Activated CD4-positive, alpha-beta memory T cell treated with anti-CD3 and anti-CD28 coated beads for 36 hours (primary cell): ENCODE data around the gene SPRR2D. TPM values are rescaled to one million over a fixed set of nuclear protein-coding genes. Genes with fewer than 3 reads are reported as not detected.
"Not testable (repeated sequence)": the region's sequence is repeated elsewhere in the genome, so short reads cannot be mapped to it uniquely, and the experiment has no call there.

Experiments
- CTCF ChIA-PET: fragments of 350-600 bp; sonication (Branson Sonifier 250); formaldehyde crosslinking; loops from one replicate; lab custom pipeline; 2021; ENCODE audit warnings: antibody characterized with exemption, inconsistent platforms; lab: Charles Lee
- POLR2A ChIA-PET: fragments of 350-600 bp; sonication (Branson Sonifier 250); formaldehyde crosslinking; loops from one replicate; lab custom pipeline; 2021; ENCODE audit warnings: antibody characterized with exemption; lab: Charles Lee
- DNase-seq: peaks from one replicate; pipeline ENCODE4 v3.0.0-alpha.2; 2020
- H3K27ac Mint-ChIP-seq: one replicate; pipeline ENCODE4 v1.8.0; 2021; ENCODE audit warnings: mixed read lengths
- H3K27me3 Mint-ChIP-seq: one replicate; pipeline ENCODE4 v1.8.0; 2021; ENCODE audit warnings: mixed read lengths
- H3K36me3 Mint-ChIP-seq: one replicate; pipeline ENCODE4 v1.8.0; 2021; ENCODE audit warnings: mixed read lengths
- H3K4me1 Mint-ChIP-seq: one replicate; pipeline ENCODE4 v1.8.0; 2021; ENCODE audit warnings: low read depth, mixed read lengths
- H3K4me3 Mint-ChIP-seq: one replicate; pipeline ENCODE4 v1.8.0; 2021; ENCODE audit warnings: mild to moderate bottlenecking, mixed read lengths
- H3K9me3 Mint-ChIP-seq: one replicate; pipeline ENCODE4 v1.8.0; 2021; ENCODE audit warnings: mixed read lengths
- intact Hi-C: fragments of 100-400 bp; cut with micrococcal nuclease; formaldehyde crosslinking; loops from one replicate; pipeline ENCODE4 v1.15.1; 2023
- total RNA-seq, 2 experiments: library from RNA; stranded (reverse); gene quantifications; one replicate each; pipeline ENCODE4 v1.2.3, GENCODE V29; 2021

Gene SPRR2D
- total RNA-seq, 2 experiments from 2014 or later = not detected

DNA sequence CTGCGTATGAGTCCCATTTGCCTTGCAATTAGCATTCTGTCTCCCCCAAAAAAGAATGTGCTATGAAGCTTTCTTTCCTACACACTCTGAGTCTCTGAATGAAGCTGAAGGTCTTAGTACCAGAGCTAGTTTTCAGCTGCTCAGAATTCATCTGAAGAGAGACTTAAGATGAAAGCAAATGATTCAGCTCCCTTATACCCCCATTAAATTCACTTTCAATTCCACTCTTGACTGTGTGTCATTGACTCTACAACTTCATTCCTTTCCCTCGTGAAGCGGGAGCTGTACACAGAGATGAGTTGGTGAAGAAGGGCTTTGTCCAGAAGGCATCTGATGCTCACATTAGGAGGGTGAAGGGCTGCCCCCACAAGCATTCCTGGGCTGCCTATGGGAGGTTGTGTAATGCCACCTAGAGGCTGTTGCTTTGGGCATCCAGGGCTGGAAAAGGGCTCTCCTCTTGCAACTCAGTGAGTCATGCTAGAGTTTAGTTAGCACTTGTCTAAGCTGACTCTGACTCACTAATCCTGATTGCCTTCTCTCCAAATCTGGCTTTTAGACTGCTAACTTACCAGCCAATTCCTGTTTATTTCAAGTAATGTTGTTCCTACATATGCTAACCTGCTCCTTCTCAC lies 8.1 kb downstream of the SPRR2D start:
- no peak overlapping the region for H3K27ac Mint-ChIP-seq
- no peak overlapping the region for H3K4me3 Mint-ChIP-seq
- intact Hi-C loops = no loop called here
- peak; percentile 12 for DNase-seq
- CTCF ChIA-PET = no interaction called here
- no peaks in the 10 kb centered on the region for H3K4me1 Mint-ChIP-seq
- no peaks in the 10 kb centered on the region for H3K9me3 Mint-ChIP-seq
- H3K27me3 Mint-ChIP-seq = peaks cover 12% of the 10 kb centered on the region
- POLR2A ChIA-PET = no interaction called here
- no peaks in the 10 kb centered on the region for H3K36me3 Mint-ChIP-seq

GRCh38 chr1:153032073-153032472 lies 8.8 kb downstream of the SPRR2D start:
- Mint-ChIP-seq H3K27me3 (peaks cover 10% of the 10 kb centered on the region), H3K9me3 (no peaks in the 10 kb centered on the region), H3K36me3 (no peaks in the 10 kb centered on the region), H3K4me3 (no peak overlapping the region), H3K4me1 (no peaks in the 10 kb centered on the region), H3K27ac (no peak overlapping the region)
- CTCF ChIA-PET = no interaction called here
- POLR2A ChIA-PET = no interaction called here
- intact Hi-C loops = no loop called here
- no peak for DNase-seq

GRCh38 chr1:153030895-153031294 lies 10.0 kb downstream of the SPRR2D start, which contains the start of gene SPRR1B:
Gene SPRR1B (plus strand): TSS chr1:153031203. CDS start chr1:153032346, 1,143 bp downstream.
- no peaks in the 10 kb centered on the region for H3K9me3 Mint-ChIP-seq
- no peaks in the 10 kb centered on the region for H3K4me1 Mint-ChIP-seq
- peaks cover 14% of the 10 kb centered on the region for H3K27me3 Mint-ChIP-seq
- intact Hi-C loops = no loop called here
- DNase-seq = no peak
- H3K4me3 Mint-ChIP-seq = no peak within 1 kb of the TSS
- ChIA-PET POLR2A (no interaction called here), CTCF (no interaction called here)
- no peaks in the 10 kb centered on the region for H3K36me3 Mint-ChIP-seq
- no peak within 1 kb of the TSS for H3K27ac Mint-ChIP-seq

- POLR2A ChIA-PET = no interaction called here
- peaks cover 8% of the 10 kb centered on the region for H3K27me3 Mint-ChIP-seq
- CTCF ChIA-PET = no interaction called here
- intact Hi-C loops = no loop called here
- no peak for DNase-seq
- H3K4me3 Mint-ChIP-seq = no peak overlapping the region
- H3K27ac Mint-ChIP-seq = no peak overlapping the region
- H3K36me3 Mint-ChIP-seq = no peaks in the 10 kb centered on the region
- H3K4me1 Mint-ChIP-seq = no peaks in the 10 kb centered on the region
- H3K9me3 Mint-ChIP-seq = no peaks in the 10 kb centered on the region
Measured at GRCh38 chr1:153028766-153029165, 12.2 kb downstream of the SPRR2D start.

DNA sequence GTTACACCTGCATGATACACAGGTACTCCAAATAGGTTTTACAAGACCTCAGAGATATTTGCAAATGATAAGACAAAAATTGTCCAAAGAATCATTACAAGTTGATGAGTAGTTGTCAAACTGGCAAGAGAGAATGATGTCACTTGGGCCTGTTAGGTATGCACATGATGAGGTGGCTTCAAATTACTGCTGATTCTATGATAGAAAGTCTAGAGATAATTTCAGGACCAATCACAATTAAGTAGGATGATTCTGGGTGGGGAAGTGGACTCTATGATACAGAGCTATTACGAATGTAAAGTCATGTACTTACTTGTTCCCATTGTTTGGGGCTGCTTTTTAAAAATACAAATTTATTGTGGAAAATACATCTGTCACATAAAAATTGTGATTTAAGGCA lies 15.1 kb downstream of the SPRR2D start:
- no peaks in the 10 kb centered on the region for H3K4me1 Mint-ChIP-seq
- POLR2A ChIA-PET = no interaction called here
- H3K36me3 Mint-ChIP-seq = no peaks in the 10 kb centered on the region
- no peak overlapping the region for H3K4me3 Mint-ChIP-seq
- intact Hi-C loops = no loop called here
- H3K9me3 Mint-ChIP-seq = no peaks in the 10 kb centered on the region
- peaks cover 17% of the 10 kb centered on the region for H3K27me3 Mint-ChIP-seq
- no peak overlapping the region for H3K27ac Mint-ChIP-seq
- DNase-seq = no peak
- CTCF ChIA-PET = interaction anchor here (0.7 kb wide), 1 partner anchor 19 kb away, joined by 3 read pairs; no protein-coding TSS in a partner anchor

DNA sequence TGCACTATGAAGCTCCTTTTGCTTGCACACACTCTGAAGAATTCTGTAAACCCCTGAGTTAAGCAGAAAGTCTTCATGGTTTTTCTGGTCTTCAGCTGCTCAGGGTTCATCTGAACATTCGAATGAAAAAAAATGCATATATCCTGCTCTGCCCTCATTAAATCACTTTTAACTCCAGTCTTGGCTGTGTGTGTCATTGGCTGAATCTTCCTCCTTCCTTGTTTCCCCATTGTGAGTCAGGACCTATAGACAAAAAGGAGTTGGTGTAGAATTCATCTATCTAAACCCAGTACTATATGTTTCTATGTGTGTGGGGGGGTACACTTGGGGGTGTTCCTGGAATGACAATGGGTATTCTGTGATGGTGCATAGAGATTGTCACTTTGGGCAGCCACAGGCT lies 16.5 kb downstream of the SPRR2D start:
- H3K27me3 Mint-ChIP-seq = peaks cover 22% of the 10 kb centered on the region

GRCh38 chr1:153023109-153023508 lies 17.8 kb downstream of the SPRR2D start:
- H3K4me1 Mint-ChIP-seq = no peaks in the 10 kb centered on the region

More for the DNA sequence above, 16.5 kb downstream of the SPRR2D start:
- H3K36me3 Mint-ChIP-seq = no peaks in the 10 kb centered on the region
- H3K4me1 Mint-ChIP-seq = no peaks in the 10 kb centered on the region
- CTCF ChIA-PET = no interaction called here
- intact Hi-C loops = no loop called here
- POLR2A ChIA-PET = no interaction called here
- DNase-seq = no peak
- H3K9me3 Mint-ChIP-seq = no peaks in the 10 kb centered on the region
- no peak overlapping the region for H3K4me3 Mint-ChIP-seq
- no peak overlapping the region for H3K27ac Mint-ChIP-seq

DNA sequence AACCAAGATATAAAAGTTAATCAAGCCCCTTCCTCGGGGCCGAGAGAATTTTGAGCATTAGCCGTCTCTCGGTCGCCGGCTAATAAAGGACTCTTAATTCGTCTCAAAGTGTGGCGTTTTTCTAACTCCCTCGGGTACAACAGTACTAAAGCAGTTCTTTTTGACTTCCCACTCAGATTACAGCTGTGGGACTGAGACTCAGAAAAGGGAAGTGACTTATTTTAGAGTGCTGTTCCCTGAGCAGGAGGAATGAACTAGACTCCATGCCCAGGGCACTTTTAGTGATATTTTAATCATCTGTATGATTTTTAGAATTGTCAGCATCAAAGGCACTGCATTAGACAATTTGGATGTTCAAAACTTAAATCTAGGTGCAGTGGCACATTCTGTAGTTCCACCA lies 18.6 kb downstream of the SPRR2D start:
- H3K4me3 Mint-ChIP-seq, H3K4me1 Mint-ChIP-seq, POLR2A ChIA-PET, H3K36me3 Mint-ChIP-seq, H3K27ac Mint-ChIP-seq, H3K9me3 Mint-ChIP-seq, DNase-seq, intact Hi-C loops, CTCF ChIA-PET: not testable (repeated sequence)
- peaks cover 26% of the 10 kb centered on the region for H3K27me3 Mint-ChIP-seq

More at GRCh38 chr1:153023109-153023508, 17.8 kb downstream of the SPRR2D start:
- ChIA-PET POLR2A (no interaction called here), CTCF (no interaction called here)
- Mint-ChIP-seq H3K9me3 (no peaks in the 10 kb centered on the region), H3K27me3 (peaks cover 28% of the 10 kb centered on the region), H3K4me3 (no peak overlapping the region), H3K27ac (no peak overlapping the region), H3K36me3 (no peaks in the 10 kb centered on the region)
- intact Hi-C loops = no loop called here
- no peak for DNase-seq

DNA sequence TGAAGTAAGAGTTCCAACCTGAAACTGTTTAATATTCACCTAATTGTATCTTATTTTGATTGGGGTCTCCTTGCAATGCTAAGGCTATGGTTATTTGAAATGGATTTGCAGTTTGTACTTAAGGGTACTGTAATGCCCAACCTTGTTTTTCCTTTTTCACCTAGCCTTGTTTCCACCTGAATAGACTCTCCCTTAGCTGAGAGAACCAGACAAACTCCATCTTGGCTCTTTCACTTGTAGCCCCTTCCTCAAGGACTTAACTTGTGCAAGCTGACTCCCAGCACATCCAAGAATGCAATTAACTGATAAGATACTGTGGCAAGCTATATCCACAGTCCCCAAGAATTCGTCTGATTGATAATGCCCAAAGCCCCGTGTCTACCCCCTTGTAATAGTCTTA lies 19.1 kb downstream of the SPRR2D start:
- peaks cover 23% of the 10 kb centered on the region for H3K27me3 Mint-ChIP-seq
- H3K4me1 Mint-ChIP-seq, H3K4me3 Mint-ChIP-seq, POLR2A ChIA-PET, H3K9me3 Mint-ChIP-seq, CTCF ChIA-PET, H3K36me3 Mint-ChIP-seq, intact Hi-C loops, H3K27ac Mint-ChIP-seq, DNase-seq: not testable (repeated sequence)

DNA sequence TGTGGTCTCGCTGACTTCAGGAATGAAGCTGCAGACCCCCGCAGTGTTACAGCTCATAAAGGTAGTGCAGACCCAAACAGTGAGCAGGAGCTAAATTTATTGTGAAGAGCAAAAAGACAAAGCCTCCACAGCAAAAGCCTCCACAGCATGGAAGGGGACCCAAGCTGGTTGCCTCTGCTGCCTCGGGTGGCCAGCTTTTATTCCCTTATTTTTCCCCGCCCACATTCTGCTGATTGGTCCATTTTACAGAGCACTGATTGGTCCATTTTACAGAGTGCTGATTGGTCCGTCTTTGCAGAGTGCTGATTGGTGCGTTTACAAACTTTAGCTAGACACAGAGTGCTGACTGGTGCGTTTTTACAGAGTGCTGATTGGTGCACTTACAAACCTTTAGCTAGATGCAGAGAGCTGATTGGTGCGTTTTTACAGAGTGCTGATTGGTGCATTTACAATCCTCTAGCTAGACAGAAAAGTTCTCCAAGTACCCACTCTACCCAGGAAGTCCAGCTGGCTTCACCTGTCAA lies 29.6 kb downstream of the SPRR2D start:
- intact Hi-C loops, DNase-seq, H3K27me3 Mint-ChIP-seq, H3K4me1 Mint-ChIP-seq, H3K4me3 Mint-ChIP-seq, CTCF ChIA-PET, H3K27ac Mint-ChIP-seq, H3K9me3 Mint-ChIP-seq, POLR2A ChIA-PET, H3K36me3 Mint-ChIP-seq: not testable (repeated sequence)

- POLR2A ChIA-PET = interaction anchor here (0.7 kb wide), 1 partner anchor 17 kb away, joined by 3 read pairs; the partner anchor contains the start of gene SPRR1A
- Mint-ChIP-seq H3K27ac (no peak within 1 kb of the TSS), H3K36me3 (no peaks in the 10 kb centered on the region), H3K27me3 (peaks cover 13% of the 10 kb centered on the region), H3K4me3 (no peak within 1 kb of the TSS), H3K9me3 (no peaks in the 10 kb centered on the region), H3K4me1 (no peaks in the 10 kb centered on the region)
- no peak for DNase-seq
- CTCF ChIA-PET = no interaction called here
- intact Hi-C loops = no loop called here
Measured at GRCh38 chr1:153001382-153001781, 39.5 kb downstream of the SPRR2D start, which contains the start of gene SPRR3. Gene SPRR3 (plus strand): TSS chr1:153001749. CDS start chr1:153003021, 1,272 bp downstream.

DNA sequence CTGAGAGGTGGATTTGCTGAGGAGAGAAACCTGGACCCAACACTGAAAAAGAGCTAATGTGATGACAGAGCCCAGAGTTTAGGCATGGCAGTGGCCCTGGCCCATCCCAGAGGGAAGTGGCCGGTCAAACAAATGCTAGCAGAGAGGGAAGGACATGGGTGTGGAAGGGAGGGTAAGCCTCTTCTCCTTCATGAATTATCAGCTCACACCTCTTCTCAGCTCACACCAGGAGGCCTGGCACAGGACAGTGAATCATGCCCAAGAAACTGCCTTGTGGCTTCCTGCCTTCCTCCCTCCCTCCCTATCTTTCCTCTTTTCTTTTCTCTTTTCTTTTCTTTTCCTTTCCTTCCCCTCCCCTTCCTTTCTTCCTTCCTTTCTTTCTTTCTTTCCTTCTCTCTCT lies 40.6 kb downstream of the SPRR2D start:
- CTCF ChIA-PET = no interaction called here
- POLR2A ChIA-PET = no interaction called here

DNA sequence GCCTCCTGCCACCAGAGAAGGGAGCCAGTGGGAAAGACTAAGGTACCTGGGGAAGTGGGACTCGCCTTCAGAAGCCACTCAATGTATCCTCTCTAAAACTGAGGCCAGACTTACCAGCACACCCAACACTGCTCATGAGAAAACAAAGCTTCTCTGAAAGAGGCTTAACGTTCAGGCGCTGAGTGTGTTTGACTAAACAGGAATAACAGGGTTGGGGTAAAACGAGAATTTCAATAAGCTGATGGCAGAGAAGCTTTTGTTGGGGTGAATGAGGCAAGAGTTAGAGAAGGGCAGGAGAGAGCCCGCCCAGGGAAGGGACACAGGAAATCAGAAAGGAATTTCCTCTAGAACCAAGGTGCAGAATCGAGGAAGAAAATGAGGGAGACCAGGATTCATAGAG lies 41.1 kb downstream of the SPRR2D start:
- POLR2A ChIA-PET = no interaction called here
- DNase-seq = no peak
- Mint-ChIP-seq H3K9me3 (no peaks in the 10 kb centered on the region), H3K4me3 (no peak overlapping the region), H3K4me1 (no peaks in the 10 kb centered on the region), H3K36me3 (no peaks in the 10 kb centered on the region), H3K27ac (no peak overlapping the region), H3K27me3 (peaks cover 16% of the 10 kb centered on the region)
- CTCF ChIA-PET = no interaction called here
- intact Hi-C loops = no loop called here

More for the DNA sequence above, 40.6 kb downstream of the SPRR2D start:
- H3K4me1 Mint-ChIP-seq = no peaks in the 10 kb centered on the region
- DNase-seq = no peak
- no peak overlapping the region for H3K27ac Mint-ChIP-seq
- intact Hi-C loops = no loop called here
- H3K9me3 Mint-ChIP-seq = no peaks in the 10 kb centered on the region
- H3K27me3 Mint-ChIP-seq = peaks cover 13% of the 10 kb centered on the region
- no peak overlapping the region for H3K4me3 Mint-ChIP-seq
- no peaks in the 10 kb centered on the region for H3K36me3 Mint-ChIP-seq
